Endometrial microvascular endothelial cells (primary cell): Measurements from ENCODE around the gene ZNF609. TPM values are rescaled to one million over a fixed set of nuclear protein-coding genes. Genes with fewer than 3 reads are reported as not detected.
"Not testable (repeated sequence)": the region's sequence is repeated elsewhere in the genome, so short reads cannot be mapped to it uniquely, and the experiment has no call there.

Experiments used
- in situ Hi-C: cut with HindIII; loops from 2 replicates; pipeline ENCODE4 v1.10.0; 2017; ENCODE audit warnings: low sequenced_read_pairs, low pct_unique_long_range_greater_than_20kb; ENCODE audit errors: inconsistent ontology term
- total RNA-seq: library from RNA; depleted of rRNA; stranded (reverse); fragments of >200 nt; gene quantifications from one replicate; pipeline ENCODE4 v1.2.3, GENCODE V29; 2015; ENCODE audit errors: inconsistent ontology term

Gene ZNF609
- total RNA-seq, 1 donor from 2014 or later: 21.0 TPM

DNA sequence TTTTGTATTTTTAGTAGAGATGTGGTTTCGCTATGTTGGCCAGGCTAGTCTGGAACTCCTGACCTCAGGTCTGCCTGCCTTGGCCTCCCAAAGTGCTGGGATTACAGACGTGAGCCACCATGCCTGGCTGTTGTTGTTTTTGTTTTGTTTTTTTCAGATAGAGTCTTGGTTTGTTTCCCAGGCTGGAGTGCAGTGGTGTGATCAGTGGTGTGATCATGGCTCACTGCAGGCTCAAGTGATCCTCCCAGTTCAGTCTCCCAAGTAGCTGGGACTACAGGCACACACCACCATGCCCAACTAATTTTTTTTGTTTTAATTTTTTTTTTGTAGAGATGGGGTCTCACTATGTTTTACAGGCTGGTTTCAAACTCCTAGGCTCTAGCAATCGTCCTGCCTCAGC lies 172.3 kb downstream of the ZNF609 start:
- in situ Hi-C loops: not testable (repeated sequence)

DNA sequence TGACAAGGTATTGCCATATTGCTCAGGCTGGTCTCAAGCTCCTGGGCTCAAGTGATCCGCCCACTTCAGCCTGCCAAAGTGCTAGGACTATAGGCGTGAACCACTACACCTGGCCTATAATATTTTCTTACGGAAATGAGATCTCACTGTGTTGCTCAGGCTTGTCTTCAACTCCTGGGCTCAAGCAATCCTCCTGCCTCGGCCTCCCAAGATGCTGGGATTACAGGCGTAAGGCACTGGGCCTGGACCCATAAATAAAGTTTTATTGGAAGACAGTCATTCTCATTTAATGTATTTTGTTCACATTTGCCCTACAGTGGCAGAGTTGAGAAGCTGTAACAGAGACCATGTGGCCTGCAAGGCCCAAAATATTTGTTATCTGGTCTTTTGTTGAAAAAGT lies 173.0 kb downstream of the ZNF609 start:
- in situ Hi-C loops: no loop called here

DNA sequence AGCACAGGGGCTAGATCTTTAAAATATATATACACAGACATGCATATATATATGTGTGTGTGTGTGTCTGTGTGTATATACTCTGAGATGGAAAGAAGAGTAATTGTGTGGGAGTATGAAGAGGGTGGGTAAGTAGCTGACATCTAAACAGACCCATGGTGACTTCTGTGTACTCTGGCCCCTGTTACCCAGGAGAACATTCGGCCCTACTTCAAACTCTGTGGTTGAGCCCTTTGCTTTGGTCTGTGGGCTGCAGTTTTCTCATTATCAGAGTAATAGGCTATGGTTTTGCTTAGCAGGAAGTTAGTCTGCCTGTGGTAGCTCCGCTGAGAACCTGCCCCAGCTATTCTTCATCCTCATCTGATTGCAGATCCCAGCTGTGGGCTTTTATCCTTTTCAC lies 173.6 kb downstream of the ZNF609 start:
- in situ Hi-C loops: no loop called here

DNA sequence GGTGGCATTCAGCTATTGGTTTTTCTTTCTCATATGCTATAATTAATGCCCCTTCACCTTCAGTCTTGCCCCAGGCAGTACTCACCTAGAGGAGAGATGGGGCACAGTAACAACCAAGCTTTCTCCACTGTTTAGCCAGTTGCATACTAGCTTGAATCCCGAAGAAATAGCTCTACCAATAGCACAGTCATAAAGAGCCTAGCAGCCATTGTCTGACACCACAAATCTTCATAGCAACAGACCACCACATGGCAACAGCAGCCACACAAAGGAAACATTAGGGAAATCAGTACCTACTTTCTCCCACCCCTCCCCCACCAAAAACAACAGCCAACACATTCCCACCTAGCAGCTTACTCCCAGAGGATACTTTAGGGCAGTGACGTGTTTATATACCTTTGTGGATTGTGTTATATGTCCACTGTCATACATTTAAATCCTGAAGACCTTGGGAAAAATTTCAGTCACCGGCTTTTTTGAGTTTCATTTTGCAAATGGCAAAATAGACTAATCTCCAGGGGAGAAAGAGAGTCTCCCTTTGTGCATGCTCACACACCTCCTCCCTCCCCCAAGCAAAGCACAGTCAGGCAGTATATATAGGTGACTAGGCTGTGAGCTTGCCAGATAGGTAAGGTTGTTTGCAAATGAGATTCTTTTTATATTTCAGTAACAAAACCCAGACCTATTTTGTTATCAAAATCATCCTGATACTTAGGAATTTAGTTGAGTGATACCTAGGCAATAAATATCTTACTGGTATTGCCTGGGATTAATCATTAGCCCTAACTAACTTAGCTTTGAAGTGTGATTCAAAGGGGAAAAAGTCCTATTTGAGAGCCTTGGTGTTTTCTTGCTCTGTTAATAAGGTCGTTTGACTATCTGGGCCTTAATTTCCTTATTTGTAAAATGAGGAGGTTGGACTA lies 174.5 kb downstream of the ZNF609 start:
- in situ Hi-C loops: no loop called here

DNA sequence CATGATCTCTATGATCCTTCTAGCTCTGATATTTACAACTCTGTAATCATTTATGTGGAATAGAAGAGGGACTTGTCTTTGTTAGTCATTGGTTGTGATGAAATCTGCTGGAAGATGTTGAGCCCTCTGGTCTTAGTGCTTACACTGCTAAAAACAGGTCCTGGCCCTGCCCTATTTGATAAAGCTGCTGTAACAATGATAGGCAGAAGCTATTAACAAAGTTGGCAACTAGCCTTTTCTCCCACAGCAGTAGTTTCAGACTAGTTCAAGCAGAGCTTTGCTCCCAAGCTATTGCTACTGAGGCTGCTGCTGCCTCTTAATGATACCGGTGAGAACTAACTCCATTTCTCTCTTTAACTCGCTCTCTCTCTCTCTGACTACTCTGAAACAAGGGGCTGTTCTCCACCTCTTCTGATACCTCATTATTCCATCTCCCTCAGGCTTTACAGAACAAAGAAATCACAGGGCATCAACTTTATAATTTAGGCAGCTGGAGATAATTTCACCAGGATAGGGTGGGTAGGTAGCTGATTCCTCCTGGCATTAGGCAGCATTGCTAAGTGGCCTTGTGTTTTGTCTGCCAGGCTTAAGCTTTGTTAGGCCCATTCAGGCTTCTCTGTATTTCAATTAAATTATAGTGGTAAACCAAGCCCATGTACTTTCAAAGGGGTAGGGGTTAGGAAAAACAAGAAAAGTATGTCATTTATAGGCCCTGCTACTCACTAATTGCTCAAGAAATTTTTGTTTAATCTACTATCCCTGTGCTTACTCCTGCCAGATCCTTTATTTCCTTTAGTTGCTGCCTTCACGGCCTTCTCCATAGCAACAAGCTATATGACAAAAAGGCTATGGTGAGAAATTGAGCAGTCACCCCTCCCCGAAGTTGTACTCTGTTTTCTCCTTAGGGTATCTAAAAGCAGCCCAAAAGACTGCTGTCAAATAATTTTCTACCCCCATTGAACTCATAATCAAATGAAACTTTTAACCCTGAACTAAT lies 175.4 kb downstream of the ZNF609 start:
- in situ Hi-C loops: no loop called here

DNA sequence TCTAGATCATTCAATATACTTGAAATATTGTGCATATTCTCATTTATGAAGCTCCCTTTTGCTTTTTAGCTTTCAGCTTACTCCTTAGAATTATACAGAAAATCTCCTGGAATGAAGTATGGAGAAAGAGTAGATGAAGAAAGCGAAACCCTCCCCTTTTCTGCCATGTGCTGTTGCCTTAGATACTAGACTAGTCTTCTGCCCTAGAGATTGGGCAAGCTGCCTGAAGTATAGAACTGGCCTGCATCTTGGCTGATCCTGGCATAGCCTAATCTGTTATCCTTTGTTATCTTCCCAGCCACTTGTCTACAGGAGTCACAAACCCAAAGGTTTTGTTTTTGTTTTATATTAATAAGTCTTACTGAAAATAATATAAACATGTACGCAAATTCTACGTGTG lies 176.2 kb downstream of the ZNF609 start:
- in situ Hi-C loops: no loop called here

DNA sequence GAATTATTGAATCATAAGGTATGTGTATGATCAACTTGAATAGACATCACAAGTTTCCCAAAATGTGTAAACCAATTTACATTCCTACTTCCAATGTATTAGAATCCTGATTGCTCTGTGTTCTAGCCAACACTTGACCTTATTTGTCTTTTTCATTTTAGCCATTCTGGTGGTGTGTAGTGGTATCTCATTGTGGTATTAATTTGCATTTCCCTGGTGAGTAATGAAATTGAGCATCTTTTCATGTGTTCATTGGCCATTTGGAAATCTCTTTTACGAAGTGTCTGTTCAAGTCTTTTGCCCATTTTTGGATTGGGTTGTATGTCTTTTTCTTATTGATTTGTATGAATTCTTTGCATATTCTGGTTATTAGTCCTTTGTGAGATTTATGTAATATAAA lies 177.0 kb downstream of the ZNF609 start:
- in situ Hi-C loops: no loop called here

DNA sequence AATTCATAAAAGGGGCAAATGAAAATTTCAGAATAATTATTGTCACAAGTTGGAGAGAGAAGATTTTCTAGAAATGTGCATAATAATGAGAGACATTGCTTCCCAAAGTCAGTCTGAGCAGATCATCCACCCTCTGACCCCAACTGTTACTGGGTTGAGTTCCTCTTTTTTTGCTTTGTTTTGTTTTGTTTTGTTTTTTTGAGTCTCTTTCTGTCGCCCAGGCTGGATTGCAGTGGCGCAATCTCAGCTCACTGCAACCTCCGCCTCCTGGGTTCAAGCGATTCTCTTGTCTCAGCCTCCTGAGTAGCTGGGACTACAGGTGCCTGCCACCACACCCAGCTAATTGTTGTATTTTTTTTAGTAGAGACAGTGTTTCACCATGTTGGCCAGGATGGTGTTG lies 179.4 kb downstream of the ZNF609 start:
- in situ Hi-C loops: not testable (repeated sequence)

DNA sequence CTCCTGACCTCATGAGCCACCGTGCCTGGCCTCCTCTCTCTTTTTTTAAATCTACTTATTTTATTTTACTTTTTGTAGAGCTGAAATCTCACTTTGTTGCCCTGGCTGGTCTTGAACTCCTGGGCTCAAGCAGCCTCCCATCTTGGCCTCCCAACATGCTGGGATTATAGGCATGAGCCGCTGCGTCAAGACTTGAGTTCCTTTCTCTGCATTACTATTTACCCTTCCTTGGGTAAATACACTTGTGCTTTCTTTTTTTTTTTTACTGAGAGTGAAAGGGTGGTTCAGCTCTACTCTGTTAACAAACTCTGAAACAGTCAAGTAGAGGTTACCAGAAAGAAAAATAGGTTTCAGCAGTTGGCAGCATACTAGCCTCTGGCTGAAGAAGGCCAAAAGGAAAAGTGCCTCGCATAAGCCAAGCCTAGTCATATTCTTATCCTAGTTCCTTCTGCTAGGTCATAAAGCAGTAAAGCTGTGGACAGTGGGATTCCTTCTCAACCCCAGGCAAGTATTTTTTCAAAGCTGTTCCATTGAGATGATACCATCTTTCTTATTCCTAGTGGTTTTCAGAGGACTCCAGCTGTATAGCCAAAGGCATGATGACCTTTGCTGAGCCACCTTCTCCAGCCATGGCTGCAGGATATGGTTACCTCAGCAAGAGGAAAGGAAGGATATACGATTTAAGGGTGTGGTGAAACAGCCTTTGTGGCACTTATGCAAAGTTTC lies 179.9 kb downstream of the ZNF609 start:
- in situ Hi-C loops: no loop called here

DNA sequence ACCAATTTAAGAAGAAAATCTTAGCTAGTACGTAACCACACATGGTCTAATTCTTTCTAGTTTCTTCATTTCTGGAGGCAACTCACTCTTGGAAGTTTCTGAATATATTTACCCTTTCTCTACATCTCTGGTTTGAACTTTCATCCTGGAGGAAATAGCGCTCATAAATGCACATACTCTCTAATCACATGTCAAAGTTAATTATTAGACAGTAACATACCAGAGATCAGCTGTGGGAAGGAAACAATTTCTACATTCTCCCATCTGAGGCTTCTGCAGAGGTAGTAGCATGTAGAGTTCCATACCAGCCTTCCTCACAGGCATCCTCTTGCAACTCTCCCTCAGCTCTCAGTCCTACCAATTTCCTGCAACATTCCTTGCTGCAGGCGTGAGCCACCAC lies 182.5 kb downstream of the ZNF609 start:
- in situ Hi-C loops: no loop called here

DNA sequence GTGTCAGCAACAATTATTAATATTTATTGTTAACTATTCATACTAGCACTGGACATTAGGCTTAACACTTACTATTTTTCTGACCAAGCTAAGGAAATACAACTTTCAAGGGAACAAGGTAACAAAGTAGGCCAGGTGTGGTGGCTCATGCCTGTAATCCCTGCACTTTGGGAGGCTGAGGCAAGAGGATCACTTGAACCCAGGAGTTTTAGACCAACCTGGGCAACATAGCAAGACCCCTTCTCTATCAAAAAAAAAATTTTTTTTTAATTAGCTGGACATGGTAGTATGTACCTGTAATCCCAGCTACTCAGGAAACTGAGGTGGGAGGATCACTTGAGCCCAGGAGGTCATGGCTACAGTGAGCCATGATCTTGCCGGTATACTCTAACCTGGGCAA lies 183.3 kb downstream of the ZNF609 start:
- in situ Hi-C loops: no loop called here

DNA sequence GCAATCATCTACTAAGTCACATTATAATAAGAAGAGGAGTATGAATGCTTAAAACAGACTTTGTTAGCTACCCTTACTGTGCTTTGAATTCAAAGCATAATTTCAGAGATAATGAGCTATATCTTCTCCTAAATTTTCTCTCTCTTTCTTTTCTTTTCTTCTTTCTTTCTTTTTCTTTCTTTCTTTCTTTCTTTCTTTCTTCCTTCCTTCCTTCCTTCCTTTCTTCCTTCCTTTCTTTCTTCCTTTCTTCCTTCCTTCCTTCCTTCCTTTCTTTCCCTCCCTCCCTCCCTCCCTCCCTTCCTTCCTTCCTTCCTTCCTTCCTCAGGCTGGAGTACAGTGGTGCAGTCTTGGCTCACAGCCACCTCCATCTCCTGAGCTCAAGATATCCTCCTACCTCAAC lies 184.4 kb downstream of the ZNF609 start:
- in situ Hi-C loops: not testable (repeated sequence)

DNA sequence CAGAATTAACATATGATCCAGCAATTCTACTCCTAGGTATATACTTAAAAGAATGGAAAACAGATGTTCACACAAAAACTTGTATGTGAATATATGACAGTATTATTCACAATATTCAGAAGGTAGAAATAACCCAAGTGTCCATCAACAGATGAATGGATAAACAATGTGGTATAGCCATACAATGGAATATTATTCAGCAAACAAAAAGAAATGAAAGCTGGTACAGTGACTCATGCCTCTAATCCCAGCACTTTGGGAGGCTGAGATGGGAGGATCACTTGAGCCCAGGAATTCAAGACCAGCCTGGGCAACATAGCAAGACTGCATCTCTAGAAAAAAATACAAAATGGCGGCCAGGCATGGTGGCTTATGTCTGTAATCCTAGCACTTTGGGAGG lies 185.6 kb downstream of the ZNF609 start:
- in situ Hi-C loops: no loop called here

DNA sequence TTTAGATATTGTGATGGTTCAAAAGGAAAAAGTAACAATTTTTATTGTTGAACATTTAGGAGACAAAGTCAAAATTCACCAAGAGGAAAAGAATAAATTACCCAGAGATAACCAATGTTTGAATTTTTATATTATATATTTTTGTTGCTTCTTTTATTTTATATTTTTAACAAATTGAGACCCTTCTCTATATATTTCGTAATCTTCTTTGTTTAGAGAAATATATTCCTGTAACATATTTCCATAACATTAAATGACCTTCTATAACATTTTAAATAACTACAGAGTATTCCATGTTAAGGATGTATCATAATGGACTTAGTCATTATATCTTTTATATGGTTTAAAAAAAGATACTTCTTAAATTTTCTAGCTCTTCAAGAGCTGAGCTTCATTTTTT lies 187.0 kb downstream of the ZNF609 start:
- in situ Hi-C loops: no loop called here

DNA sequence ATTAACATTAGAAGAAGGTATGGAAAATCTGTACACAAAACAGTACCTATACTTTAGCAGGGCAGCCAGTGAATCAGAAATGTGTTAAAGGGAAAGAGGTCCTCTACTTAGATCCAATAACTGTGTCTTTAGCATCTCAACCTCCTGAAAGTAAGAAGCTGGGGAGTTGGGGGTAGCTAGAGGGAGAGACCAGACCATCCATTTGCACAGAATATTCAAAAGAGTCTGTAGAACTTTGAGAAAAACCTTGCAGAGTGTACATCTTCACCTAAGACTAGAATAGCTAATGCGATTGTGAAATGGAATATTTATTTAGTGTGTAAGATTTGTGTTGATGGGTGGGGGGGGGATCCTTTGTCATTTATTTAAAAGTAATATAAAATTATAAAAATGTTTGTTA lies 190.2 kb downstream of the ZNF609 start:
- in situ Hi-C loops: no loop called here

DNA sequence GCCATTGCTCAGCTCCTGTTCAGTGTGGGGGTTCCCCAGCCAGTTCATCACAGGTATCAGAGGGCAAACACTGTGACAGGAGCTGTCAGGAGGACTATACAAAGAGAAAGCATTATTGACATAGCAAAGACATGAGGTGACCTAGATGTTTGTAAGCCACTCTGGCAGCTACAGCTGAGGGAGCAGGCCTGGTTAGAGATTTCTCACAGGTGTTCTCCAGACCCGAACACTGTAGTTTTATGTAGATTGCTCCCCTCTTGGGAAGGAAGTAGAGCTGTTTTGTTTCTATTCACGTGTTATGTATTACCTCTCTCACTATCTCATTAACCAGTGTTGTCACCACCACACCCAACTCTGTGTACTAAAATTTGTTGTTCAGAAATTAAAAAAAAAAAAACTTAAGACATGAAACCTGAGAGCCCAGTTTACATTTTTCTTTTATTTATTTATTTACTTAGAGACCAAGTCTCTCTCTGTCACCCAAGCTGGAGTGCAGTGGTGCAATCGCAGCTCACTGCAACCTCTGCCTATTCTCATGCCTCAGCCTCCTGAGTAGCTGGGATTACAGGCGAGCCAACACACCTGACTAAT lies 191.3 kb downstream of the ZNF609 start:
- in situ Hi-C loops: no loop called here

DNA sequence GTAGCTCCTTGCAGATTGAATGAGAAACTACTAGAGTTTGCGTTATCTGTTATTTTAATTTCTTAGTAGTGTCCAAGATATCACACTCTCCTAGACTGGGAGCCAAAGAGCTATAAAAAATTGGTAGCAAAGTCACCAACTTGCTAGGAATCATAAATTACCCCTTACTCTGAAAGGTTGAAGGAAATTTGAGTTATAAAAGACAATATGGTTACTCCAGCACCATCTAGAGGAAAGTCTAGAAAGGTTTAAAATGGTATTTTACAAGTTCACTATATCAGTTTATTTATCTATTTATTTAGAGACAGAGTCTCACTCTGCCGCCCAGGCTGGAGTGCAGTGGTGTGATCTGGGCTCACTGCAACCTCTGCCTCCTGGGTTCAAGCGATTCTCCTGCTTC lies 193.4 kb downstream of the ZNF609 start:
- in situ Hi-C loops: no loop called here

DNA sequence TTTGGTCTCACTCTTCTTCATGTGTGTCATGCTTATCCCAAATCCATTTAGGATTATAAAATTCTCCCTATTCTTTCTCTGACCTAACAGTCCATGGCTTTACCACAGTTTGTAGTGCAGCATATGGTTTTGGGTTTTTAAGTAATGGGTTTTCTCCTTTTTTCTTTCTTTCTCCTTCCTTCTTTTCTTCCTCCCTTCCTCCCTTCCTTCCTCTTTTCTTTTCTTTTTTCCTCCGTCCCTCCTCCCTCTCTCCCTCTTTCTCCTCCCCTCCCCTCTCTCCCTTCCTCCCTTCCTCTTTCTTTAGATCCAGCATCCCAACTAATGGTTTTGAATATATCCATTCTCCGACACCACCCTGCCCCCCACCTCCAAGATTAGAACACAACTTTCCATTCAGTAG lies 196.1 kb downstream of the ZNF609 start:
- in situ Hi-C loops: no loop called here

DNA sequence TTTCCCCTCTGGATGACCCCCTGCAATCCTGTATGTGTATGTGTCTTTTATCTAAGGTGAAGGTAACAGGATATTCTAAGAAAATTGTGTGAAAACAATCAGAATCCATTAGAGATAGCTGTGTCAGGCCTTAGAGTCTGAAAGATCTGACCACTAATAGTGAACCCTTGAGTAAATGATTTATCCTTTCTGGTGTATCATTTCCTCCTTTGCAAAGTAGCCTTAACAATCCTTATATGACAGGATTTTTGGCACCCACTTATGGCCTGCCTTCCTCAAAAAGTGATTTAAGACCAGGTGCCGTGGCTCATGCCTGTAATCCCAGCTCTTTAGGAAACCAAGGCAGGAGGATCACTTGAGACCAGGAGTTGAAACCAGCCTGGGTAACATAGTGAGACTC lies 204.8 kb downstream of the ZNF609 start:
- in situ Hi-C loops: no loop called here
